IPS-18c (cell line): ENCODE data around the gene UGT1A7.
"Not testable (repeated sequence)": the region's sequence is repeated elsewhere in the genome, so short reads cannot be mapped to it uniquely, and the experiment has no call there.

Experiments
- H3K4me3 ChIP-seq: 2 replicates; pipeline ENCODE4 v1.7.0; 2013; ENCODE audit warnings: low read depth, mild to moderate bottlenecking, low read length, moderate library complexity; ENCODE audit not compliant: insufficient read depth
- H3K9me3 ChIP-seq: one replicate; pipeline ENCODE4 v1.6.1; 2013; ENCODE audit warnings: mild to moderate bottlenecking, low read length, moderate library complexity; ENCODE audit not compliant: control insufficient read depth, insufficient read depth

The UGT1A7 gene

GRCh38 chr2:233700842-233701241, 19.1 kb downstream of the UGT1A7 start:
- H3K4me3 ChIP-seq = not testable (repeated sequence)

GRCh38 chr2:233702238-233702637, 20.5 kb downstream of the UGT1A7 start:
- Histone ChIP-seq H3K4me3 (no peak overlapping the region), H3K9me3 (no peaks in the 10 kb centered on the region)

More at GRCh38 chr2:233700842-233701241, 19.1 kb downstream of the UGT1A7 start:
- H3K9me3 ChIP-seq = not testable (repeated sequence)

- no peak overlapping the region for H3K4me3 ChIP-seq
- no peaks in the 10 kb centered on the region for H3K9me3 ChIP-seq
Observed at GRCh38 chr2:233705911-233706506, 24.3 kb downstream of the UGT1A7 start.

GRCh38 chr2:233706720-233707119, 25.0 kb downstream of the UGT1A7 start:
- H3K9me3 ChIP-seq = no peaks in the 10 kb centered on the region
- no peak overlapping the region for H3K4me3 ChIP-seq

GRCh38 chr2:233707940-233708644, 26.4 kb downstream of the UGT1A7 start:
- peaks cover 2% of the 10 kb centered on the region for H3K9me3 ChIP-seq
- H3K4me3 ChIP-seq = no peak overlapping the region

DNA sequence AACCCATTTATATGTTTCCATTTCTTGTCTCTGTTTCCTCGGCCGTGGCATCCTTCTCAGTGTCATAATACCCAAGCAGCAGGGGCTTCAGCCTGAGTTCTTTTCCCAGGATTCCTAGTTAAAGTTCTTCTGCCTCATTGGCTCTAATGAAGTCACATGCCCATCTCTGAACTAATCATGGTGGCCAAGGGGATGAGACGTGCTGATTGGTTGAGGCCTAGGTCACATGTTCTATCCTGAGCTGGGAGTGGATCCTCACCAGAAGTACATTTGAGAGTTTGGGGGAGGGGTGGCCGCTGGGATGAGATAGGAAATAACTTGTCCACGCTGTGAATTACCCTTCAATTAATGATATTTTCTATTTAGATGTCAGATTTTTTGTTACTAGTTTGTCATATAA, 27.2 kb downstream of the UGT1A7 start:
- Histone ChIP-seq H3K9me3 (peaks cover 2% of the 10 kb centered on the region), H3K4me3 (no peak overlapping the region)

DNA sequence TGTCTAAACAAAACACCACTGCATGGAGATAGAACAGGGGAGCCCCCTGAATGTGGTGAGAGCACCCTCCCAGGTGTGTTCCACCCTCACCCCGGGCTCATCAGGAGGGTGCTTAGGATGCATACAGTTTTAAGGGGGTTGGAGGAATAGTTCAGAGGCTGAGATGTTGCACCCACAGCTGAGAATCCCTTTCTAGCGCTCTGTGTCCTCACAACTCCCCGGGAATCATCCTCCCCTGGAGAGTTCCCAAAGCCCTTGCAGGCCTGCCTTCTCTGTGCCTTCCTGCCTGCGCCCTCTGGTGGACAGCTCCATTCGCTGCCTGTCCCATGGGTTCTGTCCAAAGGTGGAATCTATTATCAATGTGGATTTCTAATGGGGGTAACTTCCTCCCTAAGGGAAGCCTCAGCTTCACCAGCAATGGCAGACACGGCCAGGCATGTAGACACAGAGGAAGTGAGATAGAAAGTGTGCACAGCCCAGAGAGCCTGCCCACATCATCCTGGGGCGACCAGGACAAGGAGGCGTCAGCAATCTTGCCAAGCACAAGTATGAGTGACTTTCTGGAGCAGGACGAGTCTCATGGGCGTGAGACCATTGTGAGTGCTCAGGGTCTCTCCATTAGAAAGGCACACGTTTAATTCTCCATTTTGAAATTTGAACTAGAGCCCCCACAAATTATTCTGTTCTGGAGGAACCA, 29.8 kb downstream of the UGT1A7 start:
- Histone ChIP-seq H3K9me3 (peaks cover 2% of the 10 kb centered on the region), H3K4me3 (no peak overlapping the region)

DNA sequence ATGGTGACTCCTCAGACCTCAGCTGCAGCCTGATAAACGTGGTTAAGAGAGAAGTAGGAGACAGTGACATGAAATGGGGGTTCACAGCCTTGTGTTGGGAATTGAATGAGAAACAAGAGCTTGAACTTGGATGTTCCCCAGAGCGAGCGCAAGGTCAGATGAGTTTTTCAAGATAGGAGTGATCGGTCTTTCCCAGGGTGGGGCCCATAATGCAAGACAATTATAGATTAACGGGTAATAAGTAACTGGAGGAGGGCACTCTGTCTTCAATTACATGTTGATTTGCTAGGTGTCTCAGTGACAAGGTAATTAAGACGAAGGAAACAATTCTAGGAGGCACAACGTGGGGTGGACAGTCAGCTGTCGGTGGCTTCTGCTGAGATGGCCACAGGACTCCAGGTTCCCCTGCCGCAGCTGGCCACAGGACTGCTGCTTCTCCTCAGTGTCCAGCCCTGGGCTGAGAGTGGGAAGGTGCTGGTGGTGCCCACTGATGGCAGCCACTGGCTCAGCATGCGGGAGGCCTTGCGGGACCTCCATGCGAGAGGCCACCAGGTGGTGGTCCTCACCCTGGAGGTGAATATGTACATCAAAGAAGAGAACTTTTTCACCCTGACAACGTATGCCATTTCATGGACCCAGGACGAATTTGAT, 31.0 kb downstream of the UGT1A7 start, which contains the start of gene UGT1A5:
UGT1A5 (plus strand) TSS at position 297 of the 651 bp plus-strand sequence; CDS start at position 382, 85 bp downstream.
- H3K4me3 ChIP-seq = no peak within 1 kb of the TSS

DNA sequence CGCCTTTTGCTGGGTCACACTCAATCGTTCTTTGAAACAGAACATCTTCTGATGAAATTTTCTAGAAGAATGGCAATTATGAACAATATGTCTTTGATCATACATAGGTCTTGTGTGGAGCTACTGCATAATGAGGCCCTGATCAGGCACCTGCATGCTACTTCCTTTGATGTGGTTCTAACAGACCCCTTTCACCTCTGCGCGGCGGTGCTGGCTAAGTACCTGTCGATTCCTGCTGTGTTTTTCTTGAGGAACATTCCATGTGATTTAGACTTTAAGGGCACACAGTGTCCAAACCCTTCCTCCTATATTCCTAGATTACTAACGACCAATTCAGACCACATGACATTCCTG, 31.5 kb downstream of the UGT1A7 start:
- Histone ChIP-seq H3K9me3 (peaks cover 2% of the 10 kb centered on the region), H3K4me3 (no peak overlapping the region)

More for the DNA sequence above, 31.0 kb downstream of the UGT1A7 start, which contains the start of gene UGT1A5:
- peaks cover 2% of the 10 kb centered on the region for H3K9me3 ChIP-seq

DNA sequence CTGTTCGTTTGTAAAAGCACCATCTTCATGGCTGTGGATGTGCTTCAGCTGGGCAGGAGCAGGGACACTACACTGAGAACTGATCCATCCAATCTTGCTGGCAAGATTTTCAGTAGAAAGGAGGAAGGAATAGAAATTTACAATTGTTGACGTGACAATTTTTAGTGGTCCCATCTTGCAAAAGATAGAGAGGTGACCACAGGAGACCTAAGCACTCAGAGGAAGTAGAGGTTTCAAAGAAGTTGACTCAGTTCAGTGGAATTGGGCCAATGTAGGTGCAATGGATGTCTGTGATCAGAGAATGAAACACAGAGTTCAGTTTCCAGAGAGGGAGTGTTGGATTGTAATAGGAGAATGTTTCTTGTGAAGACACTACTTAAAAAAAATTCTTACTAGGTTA, 32.4 kb downstream of the UGT1A7 start:
- peaks cover 2% of the 10 kb centered on the region for H3K9me3 ChIP-seq

DNA sequence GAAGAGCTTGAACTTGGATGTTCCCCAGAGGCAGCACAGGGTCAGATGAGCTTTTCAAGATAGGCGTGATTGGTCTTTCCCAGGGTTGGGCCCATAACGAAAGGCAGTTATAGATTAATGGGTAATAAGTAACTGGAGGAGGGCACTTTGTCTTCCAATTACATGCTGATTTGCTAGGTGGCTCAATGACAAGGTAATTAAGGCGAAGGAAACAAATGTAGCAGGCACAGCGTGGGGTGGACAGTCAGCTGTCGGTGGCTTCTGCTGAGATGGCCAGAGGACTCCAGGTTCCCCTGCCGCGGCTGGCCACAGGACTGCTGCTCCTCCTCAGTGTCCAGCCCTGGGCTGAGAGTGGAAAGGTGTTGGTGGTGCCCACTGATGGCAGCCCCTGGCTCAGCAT, 36.9 kb downstream of the UGT1A7 start, which contains the start of gene UGT1A4:
UGT1A4 (plus strand) TSS at position 185 of the 400 bp plus-strand sequence; CDS start at position 270, 85 bp downstream.
- Histone ChIP-seq H3K9me3 (no peaks in the 10 kb centered on the region), H3K4me3 (no peak within 1 kb of the TSS)

More for the DNA sequence above, 32.4 kb downstream of the UGT1A7 start:
- H3K4me3 ChIP-seq = no peak overlapping the region

- Histone ChIP-seq H3K4me3 (no peak within 1 kb of the TSS), H3K9me3 (peaks cover 4% of the 10 kb centered on the region)
Observed at GRCh38 chr2:233728723-233729301, 47.1 kb downstream of the UGT1A7 start, which contains the start of gene UGT1A3. UGT1A3 (plus strand) TSS chr2:233729042; CDS start chr2:233729127, 85 bp downstream.

GRCh38 chr2:233736868-233737653, 55.4 kb downstream of the UGT1A7 start:
- H3K9me3 ChIP-seq, H3K4me3 ChIP-seq: not testable (repeated sequence)

- Histone ChIP-seq H3K4me3 (no peak overlapping the region), H3K9me3 (peaks cover 2% of the 10 kb centered on the region)
Observed at GRCh38 chr2:233740870-233741269, 59.2 kb downstream of the UGT1A7 start.

GRCh38 chr2:233743464-233744259, 62.0 kb downstream of the UGT1A7 start:
- Histone ChIP-seq H3K9me3 (peaks cover 2% of the 10 kb centered on the region), H3K4me3 (no peak overlapping the region)
